HG03469 (cell line): ENCODE data around the gene NUPR2.
A peak's percentile ranks its signal among the peaks of the same experiment; 100 is the strongest.
"Not testable (repeated sequence)": the region's sequence is repeated elsewhere in the genome, so short reads cannot be mapped to it uniquely, and the experiment has no call there.

Experiments
- ATAC-seq: cut with Tn5 transposase; IDR thresholded peaks from one replicate; pipeline ENCODE4 v1.9.1; 2021; ENCODE audit warnings: mild to moderate bottlenecking, moderate library complexity, moderate number of reproducible peaks; ENCODE audit not compliant: unreplicated experiment

The NUPR2 gene

GRCh38 chr7:56087445-56087844 lies 28.8 kb downstream of the NUPR2 start:
- ATAC-seq, result no peak

- ATAC-seq, result no peak
These were observed 29.5 kb downstream of the NUPR2 start for GRCh38 chr7:56086761-56087160.

- ATAC-seq, result no peak
These were observed 32.9 kb downstream of the NUPR2 start for GRCh38 chr7:56083150-56083785.

GRCh38 chr7:56081626-56082340 lies 34.4 kb downstream of the NUPR2 start:
- no peak for ATAC-seq

- not testable (repeated sequence) for ATAC-seq
These were observed 35.3 kb downstream of the NUPR2 start for GRCh38 chr7:56080726-56081435.

- ATAC-seq, result no peak
These were observed 36.6 kb downstream of the NUPR2 start for GRCh38 chr7:56079450-56080185.

GRCh38 chr7:56078196-56078595 lies 38.0 kb downstream of the NUPR2 start:
- ATAC-seq, result no peak

GRCh38 chr7:56077681-56078080 lies 38.5 kb downstream of the NUPR2 start:
- no peak for ATAC-seq

- ATAC-seq, result peak; percentile 77
These were observed 41.8 kb downstream of the NUPR2 start for GRCh38 chr7:56074371-56074791.

GRCh38 chr7:56066376-56066775 lies 49.8 kb downstream of the NUPR2 start:
- ATAC-seq, result not testable (repeated sequence)
